Upper lobe of right lung (tissue), 1 donor: ENCODE measurements around the gene ZBTB7C. TPM values are rescaled to one million over a fixed set of nuclear protein-coding genes. Genes with fewer than 3 reads are reported as not detected.

Experiments
- ATAC-seq: fragments of 200-7000 bp; cut with Tn5 transposase; one replicate; pipeline ENCODE4 v1.9.1; 2020; ENCODE audit warnings: mild to moderate bottlenecking, moderate library complexity
- DNase-seq: peaks from one replicate; pipeline ENCODE4 v3.0.0-alpha.2; 2020
- H3K27ac ChIP-seq: fragments of 200-600 bp; one replicate; pipeline ENCODE4 v1.8.0; 2022
- H3K27me3 ChIP-seq: fragments of 200-600 bp; one replicate; pipeline ENCODE4 v1.8.0; 2022; ENCODE audit warnings: mild to moderate bottlenecking
- H3K36me3 ChIP-seq: fragments of 200-600 bp; one replicate; pipeline ENCODE4 v1.8.0; 2022
- H3K4me1 ChIP-seq: fragments of 200-600 bp; one replicate; pipeline ENCODE4 v1.8.0; 2022
- H3K4me3 ChIP-seq: fragments of 200-600 bp; one replicate; pipeline ENCODE4 v1.8.0; 2022; ENCODE audit warnings: mild to moderate bottlenecking
- H3K9me3 ChIP-seq: fragments of 200-600 bp; one replicate; pipeline ENCODE4 v1.8.0; 2022
- intact Hi-C: fragments of 100-400 bp; cut with DNase I; formaldehyde crosslinking; loops from one replicate; pipeline ENCODE4 v1.11.0; 2022
- long read RNA-seq: library from polyadenylated mRNA; unstranded; transcript quantifications from one replicate; pipeline ENCODE4 v2.0.0, GENCODE V29; 2021
- total RNA-seq: library from RNA; stranded (reverse); fragmentation: NEBNext Ultra II Directional; extraction: Animal tissue kit (Norgen Biotek cat#: 25700); gene quantifications from one replicate; pipeline ENCODE4 v1.2.1, GENCODE V29; 2021
- TF ChIP-seq, protein P1 (sequence below): fragments of 200-600 bp; IDR thresholded peaks from one replicate; pipeline ENCODE4 v1.8.0; 2022; ENCODE audit warnings: antibody characterized with exemption
- donor health status: DM: no; HTN: yes; CAD: no; lungs with severe emphysema.

Gene ZBTB7C
- 17.7 TPM for total RNA-seq
- long read RNA-seq, full-length matches to known transcripts: 1 of 25 reads
- long read RNA-seq, partial matches to known transcripts: 6 of 25 reads
- long read RNA-seq, other reads (novel, unspliced or antisense): 18 of 25 reads

DNA sequence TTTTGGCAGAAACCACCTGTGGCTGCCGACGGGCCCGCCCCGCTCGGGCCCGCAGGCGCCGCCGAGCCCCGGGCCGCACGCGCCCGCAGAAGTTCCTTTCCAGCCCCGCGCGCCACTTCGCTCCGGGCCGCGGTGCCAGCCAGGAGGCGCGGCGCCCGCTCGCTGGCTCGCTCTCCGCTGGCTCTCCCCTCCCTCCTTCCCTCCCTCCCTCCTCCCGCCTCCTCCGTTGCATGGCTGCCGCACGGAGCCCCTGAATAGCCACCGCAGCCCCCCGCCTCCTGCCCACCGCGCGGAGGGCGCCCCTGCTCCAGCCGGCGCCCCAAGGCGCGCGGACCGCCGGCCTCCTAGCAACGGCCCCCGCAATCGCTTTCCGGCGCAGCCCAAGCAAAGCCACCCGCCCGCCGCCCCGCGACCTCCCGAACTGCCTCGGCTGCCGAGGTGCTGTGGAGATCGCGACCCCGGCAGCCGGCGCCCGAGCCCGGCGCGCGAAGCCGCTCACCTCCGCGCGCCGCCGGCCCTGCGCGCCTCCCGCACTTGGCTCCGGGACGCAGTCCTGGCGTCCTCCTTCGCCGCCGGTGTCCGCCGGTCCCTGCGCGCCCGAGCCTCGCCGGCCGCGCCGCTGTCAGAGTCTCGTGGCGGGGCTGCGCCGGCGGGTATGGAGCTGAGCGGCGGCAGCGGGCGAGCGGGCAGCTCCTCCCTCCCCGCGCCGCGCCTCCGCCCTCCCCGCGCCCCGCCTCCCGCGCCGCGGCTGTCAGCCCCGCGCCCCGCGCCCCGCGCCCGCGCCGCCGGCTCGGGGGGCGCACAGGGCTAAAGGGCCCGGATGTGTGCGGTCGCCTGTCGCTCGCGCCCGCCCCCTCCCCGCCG lies at the start of gene ZBTB7C:
Gene ZBTB7C (minus strand): TSS at position 657 of the 864 bp plus-strand sequence.
- TF ChIP-seq, protein P1, sequence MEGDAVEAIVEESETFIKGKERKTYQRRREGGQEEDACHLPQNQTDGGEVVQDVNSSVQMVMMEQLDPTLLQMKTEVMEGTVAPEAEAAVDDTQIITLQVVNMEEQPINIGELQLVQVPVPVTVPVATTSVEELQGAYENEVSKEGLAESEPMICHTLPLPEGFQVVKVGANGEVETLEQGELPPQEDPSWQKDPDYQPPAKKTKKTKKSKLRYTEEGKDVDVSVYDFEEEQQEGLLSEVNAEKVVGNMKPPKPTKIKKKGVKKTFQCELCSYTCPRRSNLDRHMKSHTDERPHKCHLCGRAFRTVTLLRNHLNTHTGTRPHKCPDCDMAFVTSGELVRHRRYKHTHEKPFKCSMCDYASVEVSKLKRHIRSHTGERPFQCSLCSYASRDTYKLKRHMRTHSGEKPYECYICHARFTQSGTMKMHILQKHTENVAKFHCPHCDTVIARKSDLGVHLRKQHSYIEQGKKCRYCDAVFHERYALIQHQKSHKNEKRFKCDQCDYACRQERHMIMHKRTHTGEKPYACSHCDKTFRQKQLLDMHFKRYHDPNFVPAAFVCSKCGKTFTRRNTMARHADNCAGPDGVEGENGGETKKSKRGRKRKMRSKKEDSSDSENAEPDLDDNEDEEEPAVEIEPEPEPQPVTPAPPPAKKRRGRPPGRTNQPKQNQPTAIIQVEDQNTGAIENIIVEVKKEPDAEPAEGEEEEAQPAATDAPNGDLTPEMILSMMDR: no peak

GRCh38 chr18:48456838-48457237 lies 47.7 kb upstream of the ZBTB7C start:
- ATAC-seq (no peak), DNase-seq (no peak)
- no peak overlapping the region for H3K4me3 ChIP-seq
- no peaks in the 10 kb centered on the region for H3K27me3 ChIP-seq
- peaks cover 7% of the 10 kb centered on the region for H3K4me1 ChIP-seq
- H3K36me3 ChIP-seq: no peaks in the 10 kb centered on the region
- intact Hi-C loops: no loop called here
- H3K9me3 ChIP-seq: no peaks in the 10 kb centered on the region
- H3K27ac ChIP-seq: no peak overlapping the region
- TF ChIP-seq, protein P1: no peak

More for the DNA sequence above, at the start of gene ZBTB7C:
- H3K27ac ChIP-seq: peak within 1 kb of the TSS; percentile 61
- peak; percentile 77 for DNase-seq
- intact Hi-C loops: no loop called here
- peak within 1 kb of the TSS; percentile 75 for H3K4me3 ChIP-seq
- peak; percentile 55 for ATAC-seq
- no peaks in the 10 kb centered on the region for H3K9me3 ChIP-seq
- H3K4me1 ChIP-seq: peaks cover 14% of the 10 kb centered on the region
- H3K36me3 ChIP-seq: no peaks in the 10 kb centered on the region
- peaks cover 28% of the 10 kb centered on the region for H3K27me3 ChIP-seq

GRCh38 chr18:48455555-48456478 lies 46.6 kb upstream of the ZBTB7C start:
- DNase-seq (no peak), ATAC-seq (no peak)
- H3K36me3 ChIP-seq: no peaks in the 10 kb centered on the region
- H3K27me3 ChIP-seq: no peaks in the 10 kb centered on the region
- no peak overlapping the region for H3K27ac ChIP-seq
- TF ChIP-seq, protein P1: no peak
- intact Hi-C loops: no loop called here
- H3K4me3 ChIP-seq: no peak overlapping the region
- peaks cover 7% of the 10 kb centered on the region for H3K4me1 ChIP-seq
- no peaks in the 10 kb centered on the region for H3K9me3 ChIP-seq

GRCh38 chr18:48454261-48454757 lies 45.1 kb upstream of the ZBTB7C start:
- Histone ChIP-seq H3K4me1 (peaks cover 7% of the 10 kb centered on the region), H3K9me3 (no peaks in the 10 kb centered on the region), H3K27ac (no peak overlapping the region), H3K4me3 (no peak overlapping the region), H3K36me3 (no peaks in the 10 kb centered on the region), H3K27me3 (no peaks in the 10 kb centered on the region)
- ATAC-seq: no peak
- intact Hi-C loops: no loop called here
- TF ChIP-seq, protein P1: no peak
- DNase-seq: no peak

- H3K36me3 ChIP-seq: no peaks in the 10 kb centered on the region
- no peaks in the 10 kb centered on the region for H3K9me3 ChIP-seq
- no peak overlapping the region for H3K27ac ChIP-seq
- no peak overlapping the region for H3K4me3 ChIP-seq
- DNase-seq: no peak
- peaks cover 7% of the 10 kb centered on the region for H3K4me1 ChIP-seq
- TF ChIP-seq, protein P1: no peak
- no peaks in the 10 kb centered on the region for H3K27me3 ChIP-seq
- ATAC-seq: no peak
- intact Hi-C loops: no loop called here
Measured at GRCh38 chr18:48453330-48454066, 44.3 kb upstream of the ZBTB7C start.
